MCF 10A (cell line): Measurements from ENCODE around the gene FAM200C. TPM values are rescaled to one million over a fixed set of nuclear protein-coding genes. Genes with fewer than 3 reads are reported as not detected.

ENCODE experiments used
- BruUV-seq: library from RNA; stranded (reverse); fragments of 400-500 nt; replicated peaks from 2 replicates; lab custom pipeline; 2021; lab: Mats Ljungman, UMichigan
- CTCF ChIA-PET: fragments of 300-600 bp; sonication (Branson Sonifier 250); formaldehyde crosslinking; extraction: SDS; loops from one replicate; lab custom pipeline; 2021; ENCODE audit warnings: antibody characterized with exemption, inconsistent platforms; lab: Yijun Ruan, JAX
- POLR2A ChIA-PET: fragments of 300-600, 350-650 bp; sonication (Branson Sonifier 250); formaldehyde crosslinking; extraction: SDS; loops from one replicate; lab custom pipeline; 2020; ENCODE audit warnings: antibody characterized with exemption, inconsistent platforms; lab: Yijun Ruan, JAX
- DNase-seq: peaks from one replicate; pipeline ENCODE4 v3.0.0-alpha.2; 2018; ENCODE audit not compliant: unreplicated experiment
- H3K27ac Mint-ChIP-seq: one replicate; pipeline ENCODE4 v1.8.0; 2022; ENCODE audit warnings: mild to moderate bottlenecking, low read depth, mixed read lengths; ENCODE audit not compliant: unreplicated experiment
- H3K27me3 Mint-ChIP-seq: one replicate; pipeline ENCODE4 v1.8.0; 2022; ENCODE audit warnings: mixed read lengths; ENCODE audit not compliant: insufficient read depth, unreplicated experiment
- H3K36me3 Mint-ChIP-seq: one replicate; pipeline ENCODE4 v1.8.0; 2022; ENCODE audit warnings: mild to moderate bottlenecking, moderate library complexity, mixed read lengths; ENCODE audit not compliant: insufficient read depth, unreplicated experiment
- H3K4me1 Mint-ChIP-seq: one replicate; pipeline ENCODE4 v1.8.0; 2022; ENCODE audit warnings: mixed read lengths; ENCODE audit not compliant: insufficient read depth, unreplicated experiment
- H3K4me3 Mint-ChIP-seq: one replicate; pipeline ENCODE4 v1.8.0; 2022; ENCODE audit warnings: mild to moderate bottlenecking, moderate library complexity, mixed read lengths; ENCODE audit not compliant: unreplicated experiment
- H3K9me3 Mint-ChIP-seq: one replicate; pipeline ENCODE4 v1.8.0; 2022; ENCODE audit warnings: mixed read lengths; ENCODE audit not compliant: unreplicated experiment
- CTCF ChIP-seq: fragments of 200-600 bp; IDR thresholded peaks from one replicate; pipeline ENCODE4 v1.8.0; 2022; ENCODE audit warnings: antibody characterized with exemption, mild to moderate bottlenecking; ENCODE audit not compliant: unreplicated experiment
- intact Hi-C: fragments of 100-400 bp; cut with micrococcal nuclease; formaldehyde crosslinking; loops from 2 replicates; pipeline ENCODE4 v1.14.1; 2022
- total RNA-seq: library from RNA; stranded (reverse); gene quantifications from 2 replicates; pipeline ENCODE4 v1.2.3, GENCODE V29; 2022

Gene FAM200C
- total RNA-seq, 1 experiment from 2014 or later, result 2.2 TPM

DNA sequence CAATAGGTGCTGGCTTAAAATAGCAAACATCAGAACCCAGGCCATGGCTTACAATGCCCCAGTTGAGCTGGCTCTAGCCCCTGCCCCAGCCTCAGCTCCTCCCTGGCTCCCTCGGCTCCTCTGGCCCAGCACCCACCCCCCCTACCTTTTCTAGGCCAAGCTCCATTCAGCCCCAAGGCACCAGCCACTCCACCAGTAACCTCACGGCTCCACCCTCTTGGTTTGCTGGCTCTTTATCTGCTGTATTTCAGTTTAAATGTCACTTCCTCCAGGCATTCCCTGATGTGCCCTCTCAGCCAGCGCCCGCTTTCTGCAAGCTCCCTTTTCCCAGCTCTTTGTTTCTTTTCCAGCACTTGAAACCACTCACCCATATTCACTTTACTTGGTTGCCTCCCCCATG, 40.0 kb downstream of the FAM200C start:
- TF ChIP-seq CTCF, result no peak
- DNase-seq, result no peak
- intact Hi-C loops, result no loop called here
- peaks cover 7% of the 10 kb centered on the region for H3K4me1 Mint-ChIP-seq
- H3K36me3 Mint-ChIP-seq, result no peaks in the 10 kb centered on the region
- H3K27me3 Mint-ChIP-seq, result no peaks in the 10 kb centered on the region
- POLR2A ChIA-PET, result interaction anchor here (0.7 kb wide), 1 partner anchor 161 kb away, joined by 3 read pairs; no protein-coding TSS in a partner anchor
- no peaks in the 10 kb centered on the region for H3K9me3 Mint-ChIP-seq
- no peak overlapping the region for H3K4me3 Mint-ChIP-seq
- H3K27ac Mint-ChIP-seq, result no peak overlapping the region
- BruUV-seq, result no TSS peak
- CTCF ChIA-PET, result interaction anchor here (0.7 to 4.3 kb wide), 5 partner anchors 11 to 338 kb away, joined by 3 to 25 read pairs (median 4); no protein-coding TSS in a partner anchor

- intact Hi-C loops, result no loop called here
- ChIA-PET POLR2A (no interaction called here), CTCF (interaction anchor here (0.7 to 4.3 kb wide), 4 partner anchors 14 to 623 kb away, joined by 3 to 25 read pairs (median 8); no protein-coding TSS in a partner anchor)
Observed at GRCh38 chr5:160359242-160359641, 40.6 kb downstream of the FAM200C start.

DNA sequence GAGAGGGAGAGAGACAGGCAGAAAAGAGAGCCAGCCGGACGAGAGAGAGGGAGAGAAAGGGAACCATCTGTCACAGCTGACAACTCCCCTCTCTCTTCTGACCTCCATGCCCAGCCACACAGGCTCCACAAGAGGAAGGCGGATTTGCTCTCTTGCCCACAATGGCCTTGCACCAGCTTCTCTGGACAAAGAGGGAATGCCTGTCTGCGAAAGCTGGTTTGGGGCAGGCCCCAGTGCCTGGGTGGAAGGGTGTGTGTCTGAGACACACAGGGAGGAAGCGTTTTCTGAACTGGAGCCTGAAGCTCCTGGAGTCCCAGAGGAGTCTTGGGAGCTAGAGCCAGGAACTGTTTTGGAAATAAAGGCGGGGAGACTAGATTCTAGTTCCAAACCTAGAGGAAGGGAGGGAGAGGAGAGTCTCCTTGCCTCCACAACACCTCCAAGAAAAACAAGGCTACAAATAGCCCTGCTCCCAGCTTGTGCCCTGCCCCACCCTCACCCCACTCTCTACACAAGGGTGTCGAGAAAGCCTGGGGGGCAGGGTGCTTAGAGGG, 41.9 kb downstream of the FAM200C start:
- no peaks in the 10 kb centered on the region for H3K36me3 Mint-ChIP-seq
- DNase-seq, result no peak
- no peak for TF ChIP-seq CTCF
- intact Hi-C loops, result no loop called here
- H3K27me3 Mint-ChIP-seq, result no peaks in the 10 kb centered on the region
- no peak overlapping the region for H3K4me3 Mint-ChIP-seq
- no peak overlapping the region for H3K27ac Mint-ChIP-seq
- ChIA-PET CTCF (interaction anchor here (0.5 to 4.3 kb wide), 7 partner anchors 13 to 273 kb away, joined by 4 to 25 read pairs (median 5); no protein-coding TSS in a partner anchor), POLR2A (no interaction called here)
- no TSS peak for BruUV-seq
- H3K9me3 Mint-ChIP-seq, result no peaks in the 10 kb centered on the region
- H3K4me1 Mint-ChIP-seq, result peaks cover 7% of the 10 kb centered on the region

More at GRCh38 chr5:160359242-160359641, 40.6 kb downstream of the FAM200C start:
- TF ChIP-seq CTCF, result no peak
- Mint-ChIP-seq H3K4me3 (no peak overlapping the region), H3K9me3 (no peaks in the 10 kb centered on the region), H3K27ac (no peak overlapping the region), H3K27me3 (no peaks in the 10 kb centered on the region), H3K4me1 (peaks cover 7% of the 10 kb centered on the region), H3K36me3 (no peaks in the 10 kb centered on the region)
- no peak for DNase-seq
- no TSS peak for BruUV-seq

- H3K4me1 Mint-ChIP-seq, result peaks cover 7% of the 10 kb centered on the region
- H3K36me3 Mint-ChIP-seq, result no peaks in the 10 kb centered on the region
- no peak overlapping the region for H3K4me3 Mint-ChIP-seq
- CTCF ChIA-PET, result interaction anchor here (0.5 to 4.3 kb wide), 6 partner anchors 12 to 272 kb away, joined by 3 to 25 read pairs (median 6); no protein-coding TSS in a partner anchor
- POLR2A ChIA-PET, result no interaction called here
- intact Hi-C loops, result no loop called here
- BruUV-seq, result no TSS peak
- no peaks in the 10 kb centered on the region for H3K27me3 Mint-ChIP-seq
- no peak for TF ChIP-seq CTCF
- H3K9me3 Mint-ChIP-seq, result no peaks in the 10 kb centered on the region
- DNase-seq, result no peak
- no peak overlapping the region for H3K27ac Mint-ChIP-seq
Observed at GRCh38 chr5:160357394-160357793, 42.5 kb downstream of the FAM200C start.
